GM18502 (cell line): Measurements from ENCODE around the gene GSK3B.
"Not testable (repeated sequence)": the region's sequence is repeated elsewhere in the genome, so short reads cannot be mapped to it uniquely, and the experiment has no call there.

ENCODE experiments used
- ATAC-seq: cut with Tn5 transposase; IDR thresholded peaks from one replicate; pipeline ENCODE4 v1.9.1; 2021; ENCODE audit warnings: mild to moderate bottlenecking; ENCODE audit not compliant: unreplicated experiment, poor library complexity

The GSK3B gene

GRCh38 chr3:120024103-120024502, 70.1 kb downstream of the GSK3B start:
- no peak for ATAC-seq

DNA sequence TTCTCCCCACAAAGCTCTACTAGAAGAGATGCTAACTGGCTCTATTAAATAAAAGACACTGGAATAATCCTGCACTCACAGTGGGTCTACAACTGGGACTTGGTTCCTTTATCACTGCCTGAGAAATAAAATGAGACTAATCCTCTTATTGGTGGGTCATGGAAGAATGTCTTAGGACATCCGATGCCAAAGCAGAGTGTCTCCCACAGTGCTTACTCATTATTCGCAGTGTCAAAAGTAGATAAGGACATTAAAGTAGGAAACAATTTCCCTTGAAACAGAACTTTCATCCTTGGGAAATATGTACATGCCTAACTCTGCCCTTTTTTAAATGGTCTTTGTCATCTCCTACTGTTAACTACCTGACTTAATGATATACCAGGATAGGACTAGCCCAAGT, 71.5 kb downstream of the GSK3B start:
- ATAC-seq: no peak

DNA sequence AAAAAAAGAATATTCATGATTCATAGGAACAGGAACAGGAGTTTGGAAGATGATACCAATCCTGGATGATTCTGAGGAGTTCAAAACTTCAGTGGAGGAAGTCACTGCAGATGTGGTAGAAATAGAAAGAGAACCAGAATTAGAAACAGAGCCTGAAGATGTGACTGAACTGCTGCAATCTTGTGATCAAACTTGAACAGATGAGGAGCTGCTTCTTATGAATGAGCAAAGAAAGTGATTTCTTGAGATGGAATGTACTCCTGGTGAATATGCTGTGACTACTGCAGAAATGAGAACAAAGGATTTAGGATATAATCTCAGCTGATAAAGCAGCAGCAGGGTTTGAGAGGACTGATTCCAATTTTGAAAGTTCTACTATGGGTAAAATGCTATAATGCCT, 72.7 kb downstream of the GSK3B start:
- no peak for ATAC-seq

DNA sequence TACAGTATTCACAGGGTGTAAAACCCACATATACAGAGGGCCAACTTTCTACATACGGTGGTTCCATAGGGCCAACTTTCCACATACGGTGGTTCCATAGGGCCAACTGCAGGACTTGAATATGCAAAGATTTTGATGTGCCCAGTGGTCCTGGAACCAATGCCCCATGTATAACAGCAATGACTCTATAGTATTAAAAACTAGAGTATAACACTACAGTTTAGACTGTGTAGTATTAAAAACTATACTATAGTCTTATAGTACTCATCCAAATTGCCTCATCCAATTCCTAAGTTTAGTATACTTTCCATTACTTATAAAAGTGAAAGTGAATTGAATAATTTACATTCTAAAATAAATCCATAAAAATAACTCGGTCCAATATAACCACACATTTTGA, 75.9 kb downstream of the GSK3B start:
- ATAC-seq: no peak

GRCh38 chr3:120017692-120018091, 76.6 kb downstream of the GSK3B start:
- ATAC-seq: no peak

DNA sequence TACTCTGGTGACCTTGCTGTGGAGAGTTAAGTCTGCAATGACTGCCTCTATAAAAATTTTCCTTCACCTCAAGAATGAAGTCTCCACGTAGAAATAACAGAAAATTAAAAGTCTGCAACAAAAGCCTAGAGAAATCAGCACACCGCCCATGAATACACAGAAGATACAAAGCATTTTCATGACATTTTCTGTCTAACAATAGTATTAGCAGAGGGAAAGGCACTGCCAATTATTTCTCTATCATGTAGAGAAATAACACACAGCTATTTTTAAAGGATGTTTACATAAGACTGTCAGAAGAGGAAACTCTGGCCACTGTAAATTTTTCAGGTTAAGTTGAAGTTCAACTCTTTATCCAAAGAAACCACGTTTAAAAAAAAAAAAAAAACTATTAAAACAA, 80.8 kb downstream of the GSK3B start:
- ATAC-seq: no peak

DNA sequence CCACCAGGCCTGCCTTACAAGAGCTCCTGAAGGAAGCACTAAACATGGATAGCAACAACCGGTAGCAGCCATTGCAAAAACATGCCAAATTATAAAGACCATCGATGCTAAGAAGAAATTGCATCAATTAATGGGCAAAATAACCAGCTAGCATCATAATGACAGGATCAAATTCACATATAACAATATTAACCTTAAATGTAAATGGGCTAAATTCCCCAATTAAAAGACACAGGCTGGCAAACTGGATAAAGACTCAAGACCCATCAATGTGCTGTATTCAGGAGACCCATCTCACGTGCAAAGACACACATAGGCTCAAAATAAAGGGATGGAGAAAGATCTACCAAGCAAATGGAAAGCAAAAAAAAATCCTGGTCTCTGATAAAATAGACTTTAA, 88.5 kb downstream of the GSK3B start:
- not testable (repeated sequence) for ATAC-seq

DNA sequence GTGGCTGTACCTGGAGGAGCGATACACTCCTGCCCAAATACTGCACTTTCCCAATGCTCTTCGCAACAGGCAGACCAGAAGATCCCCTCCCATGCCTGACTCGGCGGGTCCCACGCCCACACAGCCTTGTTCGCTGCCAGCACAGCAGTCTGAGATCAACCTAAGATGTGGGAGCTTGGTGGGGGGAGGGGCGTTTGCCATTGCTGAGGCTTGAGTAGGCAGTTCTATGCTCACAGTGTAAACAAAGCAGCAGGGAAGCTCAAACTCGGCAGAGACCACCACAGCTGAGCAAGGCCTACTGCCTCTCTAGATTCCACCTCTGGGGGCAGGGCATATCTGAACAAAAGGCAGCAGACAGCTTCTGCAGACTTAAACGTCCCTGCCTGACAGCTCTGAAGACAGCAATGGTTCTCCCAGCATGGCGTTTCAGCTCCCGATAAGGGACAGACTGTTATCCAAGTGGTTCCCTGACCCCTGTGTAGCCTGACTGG, 90.2 kb downstream of the GSK3B start:
- not testable (repeated sequence) for ATAC-seq

DNA sequence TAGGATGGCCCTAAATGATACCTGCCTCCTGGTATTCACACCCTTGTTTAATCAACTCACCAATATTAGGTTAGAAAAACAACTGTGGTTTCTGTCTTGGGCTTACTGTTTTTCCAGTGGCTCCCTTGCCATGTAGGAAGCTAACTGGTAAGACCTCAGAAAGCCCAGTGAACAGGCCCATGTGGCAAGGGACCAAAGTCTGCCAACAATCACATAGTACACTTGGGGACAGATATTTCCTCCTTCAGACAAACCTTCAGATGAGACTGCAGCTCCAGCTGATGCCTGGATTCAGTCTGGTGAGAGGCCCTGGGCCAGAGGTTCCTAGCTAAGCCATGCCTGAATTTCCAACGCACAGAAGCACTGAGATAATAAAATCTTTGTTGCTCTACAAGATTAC, 96.1 kb downstream of the GSK3B start:
- ATAC-seq: no peak

GRCh38 chr3:119990888-119991287, 103.4 kb downstream of the GSK3B start:
- ATAC-seq: no peak

- no peak for ATAC-seq
These were observed 104.1 kb downstream of the GSK3B start for GRCh38 chr3:119989981-119990655.

GRCh38 chr3:119986812-119987211, 107.4 kb downstream of the GSK3B start:
- not testable (repeated sequence) for ATAC-seq

DNA sequence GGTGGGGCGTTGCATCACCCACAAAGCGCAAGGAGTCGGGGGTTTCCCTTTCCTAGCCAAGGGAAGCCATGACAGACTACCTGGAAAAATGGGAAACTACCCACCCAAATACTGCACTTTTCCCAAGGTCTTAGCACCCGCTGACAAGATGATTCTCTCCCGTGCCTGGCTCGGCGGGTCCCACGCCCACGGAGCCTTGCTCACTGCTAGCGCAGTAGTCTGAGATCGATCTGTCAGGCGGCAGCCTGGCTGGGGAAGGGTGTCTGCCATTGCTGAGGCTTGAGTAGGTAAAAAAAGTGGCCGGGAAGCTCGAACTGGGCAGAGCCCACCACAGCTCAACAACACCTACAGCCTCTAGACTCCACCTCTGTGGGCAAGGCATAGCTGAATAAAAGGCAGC, 112.9 kb downstream of the GSK3B start:
- ATAC-seq: no peak

DNA sequence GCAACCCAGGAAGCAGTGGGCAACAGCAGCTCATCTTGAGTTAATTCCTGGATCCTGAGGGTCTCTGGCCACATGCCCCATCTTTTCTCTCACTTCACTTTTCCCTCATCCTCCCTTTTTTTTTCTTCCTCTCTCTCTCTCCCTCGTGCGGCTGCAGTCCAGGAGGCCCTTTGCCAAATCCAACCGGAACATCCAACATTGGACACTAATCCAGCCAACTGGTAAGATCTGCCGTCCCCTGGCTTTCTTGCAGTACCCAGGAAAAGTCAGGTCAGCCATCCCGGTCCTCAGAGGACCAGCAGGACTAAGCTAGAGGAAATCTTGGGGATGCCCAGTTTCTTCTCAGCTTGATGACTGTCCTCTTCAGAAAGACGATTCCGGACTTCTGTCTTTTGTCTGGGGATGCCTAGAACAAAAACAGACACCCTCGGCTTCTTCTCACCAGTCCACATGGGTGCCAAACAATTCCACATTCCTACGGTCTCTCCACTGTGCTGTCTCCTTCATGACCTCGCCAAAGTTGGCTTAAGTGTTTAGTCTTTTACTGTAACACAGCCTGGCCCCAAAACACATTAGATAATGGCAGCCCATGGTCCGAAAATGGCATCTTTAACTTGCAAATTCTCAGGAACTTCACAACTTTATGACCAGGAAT, 115.6 kb downstream of the GSK3B start:
- no peak for ATAC-seq

GRCh38 chr3:119977353-119977752, 116.9 kb downstream of the GSK3B start:
- ATAC-seq: no peak

- no peak for ATAC-seq
These were observed 118.0 kb downstream of the GSK3B start for GRCh38 chr3:119976214-119976613.

DNA sequence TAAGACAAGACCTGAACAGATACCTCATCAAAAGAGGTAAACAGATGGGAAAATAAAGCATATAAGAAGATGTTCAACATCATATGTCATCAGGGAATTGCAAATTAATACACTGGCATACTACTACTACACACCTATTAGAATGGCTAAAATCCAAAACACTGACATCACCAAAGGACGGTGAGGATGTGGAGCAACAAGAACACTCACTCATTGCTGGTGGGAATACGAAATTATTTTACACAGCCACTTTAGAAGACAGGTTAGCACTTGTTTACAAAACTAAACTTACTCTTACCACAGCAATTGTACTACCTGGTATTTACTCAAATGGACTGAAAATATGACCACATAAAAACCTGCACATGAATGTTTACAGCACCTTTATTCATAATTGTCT, 119.6 kb downstream of the GSK3B start:
- ATAC-seq: no peak

- ATAC-seq: no peak
These were observed 121.1 kb downstream of the GSK3B start for GRCh38 chr3:119973018-119973646.

DNA sequence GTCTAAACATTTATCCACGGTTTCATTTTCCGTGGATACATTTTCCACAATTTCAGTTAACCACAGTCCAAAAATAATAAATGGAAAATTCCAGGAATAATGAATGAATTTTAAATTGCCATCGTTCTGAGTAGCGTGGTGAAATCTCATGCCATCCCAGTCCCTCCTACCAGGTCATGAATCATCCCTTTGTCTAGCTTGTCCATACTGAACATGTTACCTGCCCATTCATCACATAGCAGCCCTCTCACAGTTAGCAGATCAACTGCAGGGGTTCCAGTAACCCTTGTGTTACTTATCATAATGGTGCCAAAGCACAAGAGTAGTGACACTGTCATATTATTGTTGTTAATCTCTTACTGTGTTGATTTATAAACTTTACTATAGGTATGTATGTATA, 124.5 kb downstream of the GSK3B start:
- ATAC-seq: no peak

- no peak for ATAC-seq
These were observed 126.8 kb downstream of the GSK3B start for GRCh38 chr3:119967353-119968006.

DNA sequence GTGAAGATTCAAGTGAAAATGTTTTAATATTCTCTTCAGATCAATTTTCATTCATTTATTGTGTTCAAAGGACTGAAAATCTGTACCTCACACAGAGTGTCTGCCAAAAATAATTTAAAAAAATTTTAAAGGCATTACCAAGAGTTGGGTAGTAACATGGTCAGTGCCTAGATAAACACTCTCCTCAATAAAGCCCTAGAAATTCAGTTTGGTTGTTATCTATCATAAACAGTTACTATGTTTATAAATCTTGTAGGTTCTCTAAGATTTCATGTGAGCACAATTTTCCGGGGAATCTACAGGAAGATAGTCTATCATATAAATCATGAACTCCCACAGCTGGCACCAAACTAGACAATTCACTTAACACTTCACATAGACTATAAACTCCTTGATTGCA, 128.6 kb downstream of the GSK3B start:
- ATAC-seq: no peak
